Stimulated activated CD8-positive, alpha-beta memory T cell treated with anti-CD3 and anti-CD28 coated beads, Interleukin-7, amount 100 ng/mL, for 48 hours (primary cell): Measurements from ENCODE around the gene AGFG1.
"Not testable (repeated sequence)": the region's sequence is repeated elsewhere in the genome, so short reads cannot be mapped to it uniquely, and the experiment has no call there.

Experiments
- DNase-seq, 2 donors: peaks; one replicate each; pipeline ENCODE4 v3.0.0-alpha.2; 2020; ENCODE audit warnings: low read depth in 1 of 2; ENCODE audit errors: extremely low read depth in 1 of 2

The AGFG1 gene

GRCh38 chr2:227529871-227530270 lies 57.9 kb downstream of the AGFG1 start:
- no peak for DNase-seq

- DNase-seq: no peak
These were observed 62.8 kb downstream of the AGFG1 start for GRCh38 chr2:227534714-227535113.

- no peak for DNase-seq
These were observed 64.5 kb downstream of the AGFG1 start for GRCh38 chr2:227536445-227536844.

GRCh38 chr2:227539465-227539956 lies 67.6 kb downstream of the AGFG1 start:
- DNase-seq: no peak

GRCh38 chr2:227540352-227540751 lies 68.4 kb downstream of the AGFG1 start:
- DNase-seq: not testable (repeated sequence)

- peak in 1 of 2 donors; percentile 3 for DNase-seq
These were observed 74.0 kb downstream of the AGFG1 start for GRCh38 chr2:227545990-227546389.

GRCh38 chr2:227551836-227552235 lies 79.9 kb downstream of the AGFG1 start:
- no peak for DNase-seq

GRCh38 chr2:227562581-227562980 lies 90.6 kb downstream of the AGFG1 start:
- DNase-seq: no peak

- no peak for DNase-seq
These were observed 93.1 kb downstream of the AGFG1 start for GRCh38 chr2:227565080-227565479.

- DNase-seq: no peak
These were observed 94.1 kb downstream of the AGFG1 start for GRCh38 chr2:227566012-227566411.

GRCh38 chr2:227568852-227569169 lies 96.9 kb downstream of the AGFG1 start:
- no peak for DNase-seq

- DNase-seq: no peak
These were observed 98.7 kb downstream of the AGFG1 start for GRCh38 chr2:227570615-227571014.

- no peak for DNase-seq
These were observed 104.2 kb downstream of the AGFG1 start for GRCh38 chr2:227576110-227576509.

- no peak for DNase-seq
These were observed 104.9 kb downstream of the AGFG1 start for GRCh38 chr2:227576812-227577211.

GRCh38 chr2:227577555-227577954 lies 105.6 kb downstream of the AGFG1 start:
- DNase-seq: no peak

- no peak for DNase-seq
These were observed 106.7 kb downstream of the AGFG1 start for GRCh38 chr2:227578642-227579041.

- no peak for DNase-seq
These were observed 107.8 kb downstream of the AGFG1 start for GRCh38 chr2:227579791-227580190.

- no peak for DNase-seq
These were observed 110.4 kb downstream of the AGFG1 start for GRCh38 chr2:227582369-227582768.

GRCh38 chr2:227592694-227593387 lies 120.9 kb downstream of the AGFG1 start:
- DNase-seq: no peak

- DNase-seq: no peak
These were observed 123.8 kb downstream of the AGFG1 start for GRCh38 chr2:227595797-227596196.

GRCh38 chr2:227597036-227597435 lies 125.1 kb downstream of the AGFG1 start:
- DNase-seq: no peak

- DNase-seq: no peak
These were observed 126.0 kb downstream of the AGFG1 start for GRCh38 chr2:227597998-227598397.
